Ovary (tissue), 3 donors: ENCODE results near the gene MFSD1.

Source experiments
- CTCF ChIP-seq, 3 donors: fragments of 450-650 bp in 2 of 3; fragments of 200-600 bp in 1 of 3; IDR thresholded peaks; one replicate each; pipeline versions ENCODE4 v1.5.1 to v1.8.0; 2016 to 2022; ENCODE audit warnings: antibody characterized with exemption in 3 of 3, mild to moderate bottlenecking in 1 of 3
- POLR2A ChIP-seq: fragments of 450-650 bp; IDR thresholded peaks from one replicate; pipeline ENCODE4 v1.6.1; 2017; ENCODE audit warnings: antibody characterized with exemption, mild to moderate bottlenecking, moderate library complexity
- donor health status: DM: no; HTN: no; CAD: no.

- no peak for TF ChIP-seq POLR2A
- no peak for TF ChIP-seq CTCF (IDR thresholded peaks at IDR 0.05)
Observed at GRCh38 chr3:158777161-158777873, 24.5 kb upstream of the MFSD1 start.
